Gastroesophageal sphincter (tissue), 4 donors: ENCODE measurements around the gene ALLC. TPM values are rescaled to one million over a fixed set of nuclear protein-coding genes. Genes with fewer than 3 reads are reported as not detected.

ENCODE experiments used
- ATAC-seq: fragments of 150-250 bp; one replicate; pipeline ENCODE4 v1.9.1; 2016; ENCODE audit warnings: mild to moderate bottlenecking, moderate library complexity
- H3K27ac ChIP-seq, 4 donors: fragments of 200-600 bp; sonication (generic) in 3 of 4; 1 replicate in 3 of 4; 2 replicates in 1 of 4; pipeline ENCODE4 v1.5.1; 2016 to 2019
- H3K27me3 ChIP-seq: fragments of 200-600 bp; sonication (generic); one replicate; pipeline ENCODE4 v1.5.1; 2019
- H3K36me3 ChIP-seq, 2 donors: fragments of 200-600 bp; sonication (generic); one replicate each; pipeline ENCODE4 v1.5.1; 2019; ENCODE audit warnings: control low read depth in 1 of 2
- H3K4me1 ChIP-seq, 3 donors: fragments of 200-600 bp; sonication (generic); 1 replicate in 2 of 3; 2 replicates in 1 of 3; pipeline ENCODE4 v1.5.1; 2016 to 2019; ENCODE audit warnings: control low read depth in 2 of 3
- H3K4me3 ChIP-seq, 2 donors: fragments of 200-600 bp; sonication (generic); one replicate each; pipeline ENCODE4 v1.5.1; 2019; ENCODE audit warnings: mild to moderate bottlenecking in 1 of 2, moderate library complexity in 1 of 2
- H3K9me3 ChIP-seq, 3 donors: fragments of 200-600 bp; sonication (generic); one replicate each; pipeline ENCODE4 v1.5.1; 2017 to 2019; ENCODE audit warnings: control low read depth in 2 of 3
- CTCF ChIP-seq, 4 experiments: fragments of 200-600 bp in 2 of 4; fragments of 450-650 bp in 2 of 4; sonication (generic) in 1 of 4; IDR thresholded peaks; one replicate each; pipeline ENCODE4 v1.5.1; 2017 to 2019; ENCODE audit warnings: antibody characterized with exemption in 4 of 4, mild to moderate bottlenecking in 2 of 4, moderate library complexity in 2 of 4
- EP300 ChIP-seq: sonication (generic); formaldehyde crosslinking; IDR thresholded peaks from one replicate; pipeline ENCODE4 v1.6.1; 2017; ENCODE audit warnings: antibody characterized with exemption, mild to moderate bottlenecking
- POLR2A ChIP-seq, 2 donors: fragments of 450-650 bp; IDR thresholded peaks; one replicate each; pipeline ENCODE4 v1.6.1; 2017; ENCODE audit warnings: antibody characterized with exemption in 2 of 2, mild to moderate bottlenecking in 2 of 2, moderate library complexity in 1 of 2
- POLR2AphosphoS5 ChIP-seq: sonication (generic); formaldehyde crosslinking; IDR thresholded peaks from one replicate; pipeline ENCODE4 v1.6.1; 2017; ENCODE audit warnings: antibody characterized with exemption
- WGBS, 2 donors: methylation state at CpG; one replicate each; pipeline ENCODE4 v1.1.5; 2018; ENCODE audit warnings: low coverage in 1 of 2; 5-methylcytosine and 5-hydroxymethylcytosine counted together
- total RNA-seq, 4 donors: library from RNA; depleted of rRNA; stranded (reverse); fragments of >200 nt; gene quantifications; one replicate each; pipeline ENCODE4 v1.1.0, GENCODE V29; 2016

The ALLC gene
- total RNA-seq, 4 donors from 2014 or later: not detected

GRCh38 chr2:3703236-3703756, 45.3 kb downstream of the ALLC start, which contains the start of gene DCDC2C:
TSS of gene DCDC2C (plus strand) at chr2:3703575. CDS start at chr2:3703752, 177 bp downstream.
- Histone ChIP-seq H3K27me3 (peaks cover 53% of the 10 kb centered on the region), H3K27ac (no peak within 1 kb of the TSS), H3K4me1 (peaks cover 0 to 16% (median 3%) of the 10 kb centered on the region in 3 donors), H3K9me3 (no peaks in the 10 kb centered on the region), H3K36me3 (no peaks in the 10 kb centered on the region), H3K4me3 (peak within 1 kb of the TSS in 1 of 2 donors; percentile 23)
- TF ChIP-seq POLR2AphosphoS5: no peak
- TF ChIP-seq POLR2A (IDR thresholded peaks at IDR 0.05): no peak
- TF ChIP-seq EP300: no peak
- no peak for TF ChIP-seq CTCF (IDR thresholded peaks at IDR 0.05)
- no peak for ATAC-seq
- WGBS, 2 donors: 15 to 30% methylated on average over 6 to 13 of the region's 60 CpGs

GRCh38 chr2:3703757-3704355, 45.9 kb downstream of the ALLC start:
- ATAC-seq: peak; percentile 39
- Histone ChIP-seq H3K4me1 (peaks cover 0 to 16% (median 3%) of the 10 kb centered on the region in 3 donors), H3K4me3 (peak overlapping the region in 1 of 2 donors; percentile 23), H3K27me3 (peaks cover 53% of the 10 kb centered on the region), H3K36me3 (no peaks in the 10 kb centered on the region), H3K9me3 (no peaks in the 10 kb centered on the region), H3K27ac (no peak overlapping the region)
- WGBS, 2 donors: no CpG with 5 or more reads among the region's 73 CpGs
- TF ChIP-seq CTCF (IDR thresholded peaks at IDR 0.05) (no peak), EP300 (no peak), POLR2A (IDR thresholded peaks at IDR 0.05) (no peak), POLR2AphosphoS5 (no peak)

GRCh38 chr2:3704692-3705091, 46.7 kb downstream of the ALLC start:
- H3K27ac ChIP-seq: no peak overlapping the region
- H3K4me3 ChIP-seq: no peak overlapping the region
- peaks cover 58% of the 10 kb centered on the region for H3K27me3 ChIP-seq
- H3K4me1 ChIP-seq: peaks cover 0 to 16% (median 3%) of the 10 kb centered on the region in 3 donors
- 8 to 42% methylated on average over 2 to 3 of the region's 6 CpGs for WGBS, 2 donors
- ATAC-seq: no peak
- no peaks in the 10 kb centered on the region for H3K36me3 ChIP-seq
- TF ChIP-seq POLR2A (IDR thresholded peaks at IDR 0.05) (no peak), POLR2AphosphoS5 (no peak), EP300 (no peak), CTCF (IDR thresholded peaks at IDR 0.05) (no peak)
- H3K9me3 ChIP-seq: no peaks in the 10 kb centered on the region

- no peak for ATAC-seq
- Histone ChIP-seq H3K9me3 (no peaks in the 10 kb centered on the region), H3K36me3 (no peaks in the 10 kb centered on the region), H3K27ac (no peak overlapping the region), H3K27me3 (peaks cover 58% of the 10 kb centered on the region), H3K4me3 (no peak overlapping the region), H3K4me1 (peaks cover 0 to 16% (median 3%) of the 10 kb centered on the region in 3 donors)
- WGBS, 2 donors: 0 to 18% methylated on average over 2 of the region's 2 CpGs
- TF ChIP-seq POLR2AphosphoS5: no peak
- no peak for TF ChIP-seq POLR2A (IDR thresholded peaks at IDR 0.05)
- TF ChIP-seq CTCF (IDR thresholded peaks at IDR 0.05): no peak
- TF ChIP-seq EP300: no peak
These were observed 47.8 kb downstream of the ALLC start for GRCh38 chr2:3705782-3706181.

- Histone ChIP-seq H3K27me3 (peaks cover 56% of the 10 kb centered on the region), H3K27ac (no peak overlapping the region), H3K4me1 (peaks cover 0 to 16% (median 3%) of the 10 kb centered on the region in 3 donors), H3K36me3 (no peaks in the 10 kb centered on the region), H3K4me3 (no peak overlapping the region), H3K9me3 (no peaks in the 10 kb centered on the region)
- ATAC-seq: peak; percentile 42
- no peak for TF ChIP-seq POLR2A (IDR thresholded peaks at IDR 0.05)
- no peak for TF ChIP-seq POLR2AphosphoS5
- TF ChIP-seq EP300: no peak
- no peak for TF ChIP-seq CTCF (IDR thresholded peaks at IDR 0.05)
- WGBS, 2 donors: 43 to 66% methylated on average over 3 to 5 of the region's 5 CpGs
These were observed 48.9 kb downstream of the ALLC start for GRCh38 chr2:3706892-3707291.
